HCT116 (cell line): ENCODE data around the gene AAMP. TPM values are rescaled to one million over a fixed set of nuclear protein-coding genes. Genes with fewer than 3 reads are reported as not detected.
"Not testable (repeated sequence)": the region's sequence is repeated elsewhere in the genome, so short reads cannot be mapped to it uniquely, and the experiment has no call there.

Experiments
- ATAC-seq: fragments of 200-7000 bp; cut with Tn5 transposase; 2 replicates; pipeline ENCODE4 v1.9.1; 2020; ENCODE audit warnings: mild to moderate bottlenecking, moderate library complexity
- BruUV-seq: library from RNA; stranded (reverse); fragments of 400-500 nt; replicated peaks from 2 replicates; lab custom pipeline; 2021; lab: Mats Ljungman, UMichigan
- CTCF ChIA-PET: fragments of 300-600 bp; sonication (Branson Sonifier 250); formaldehyde crosslinking; loops from one replicate; lab custom pipeline; 2021; ENCODE audit warnings: antibody characterized with exemption; lab: Charles Lee
- POLR2A ChIA-PET: fragments of 300-600, 350-600 bp; sonication (Branson Sonifier 250); formaldehyde crosslinking; loops from one replicate; lab custom pipeline; 2021; ENCODE audit warnings: antibody characterized with exemption; lab: Charles Lee
- RAD21 ChIA-PET, 2 experiments: fragments of 300-600 bp; sonication (Branson Sonifier 250); formaldehyde crosslinking; loops; one replicate each; lab custom pipeline; 2023; ENCODE audit warnings: low total read pairs in 2 of 2; ENCODE audit not compliant: uncharacterized antibody in 2 of 2, unreplicated experiment in 2 of 2, low non-redundant PET in 1 of 2; lab: Charles Lee
- DNase-seq: peaks from one replicate; pipeline ENCODE4 v3.0.0-alpha.2; 2010; ENCODE audit warnings: low read depth, low spot score
- H2AFZ ChIP-seq: fragments of 200-600 bp; shearing (Covaris generic), sonication (generic); 2 replicates; pipeline ENCODE4 v1.6.1; 2017; ENCODE audit warnings: low read depth, mixed run types, mixed read lengths, antibody characterized with exemption, low read length; ENCODE audit not compliant: poor library complexity, severe bottlenecking
- H3K27ac ChIP-seq: 2 replicates; pipeline ENCODE4 v1.5.1; 2012; ENCODE audit warnings: low read depth, low read length
- H3K27me3 ChIP-seq: fragments of 200-600 bp; sonication (generic); 2 replicates; pipeline ENCODE4 v1.6.1; 2016; ENCODE audit warnings: mixed run types, low read length, mixed read lengths; ENCODE audit not compliant: insufficient read depth
- H3K36me3 ChIP-seq, 2 experiments: fragments of 200-500 bp in 1 of 2; fragments of 200-600 bp in 1 of 2; sonication (Bioruptor generic) in 1 of 2; sonication (generic) in 1 of 2; 2 replicates each; pipeline versions ENCODE4 v1.5.1 to v1.6.1; 2014 to 2016; ENCODE audit warnings: low read length in 2 of 2, inconsistent platforms in 1 of 2, mixed read lengths in 1 of 2, mixed run types in 1 of 2; ENCODE audit not compliant: insufficient read depth in 2 of 2, control insufficient read depth in 1 of 2
- H3K4me1 ChIP-seq, 2 experiments: fragments of 200-600 bp in 1 of 2; sonication (generic) in 1 of 2; 2 replicates each; pipeline versions ENCODE4 v1.5.1 to v1.6.1; 2012 to 2017; ENCODE audit warnings: low read length in 2 of 2, inconsistent platforms in 1 of 2, mild to moderate bottlenecking in 1 of 2, mixed read lengths in 1 of 2, mixed run types in 1 of 2, moderate library complexity in 1 of 2; ENCODE audit not compliant: insufficient read depth in 2 of 2, control insufficient read depth in 1 of 2
- H3K4me2 ChIP-seq: fragments of 200-600 bp; sonication (generic); 2 replicates; pipeline ENCODE4 v1.6.1; 2017; ENCODE audit warnings: mixed run types, low read length, mixed read lengths
- H3K4me3 ChIP-seq, 2 experiments: fragments of 200-600 bp in 1 of 2; sonication (generic) in 1 of 2; replicated peaks in 1 of 2; 2 replicates each; pipeline ENCODE4 v1.5.1; 2011 to 2016; ENCODE audit warnings: low read length in 2 of 2, control low read depth in 1 of 2, low read depth in 1 of 2, mild to moderate bottlenecking in 1 of 2, mixed read lengths in 1 of 2, mixed run types in 1 of 2
- H3K79me2 ChIP-seq: fragments of 200-600 bp; sonication (generic); 2 replicates; pipeline ENCODE4 v1.6.1; 2017; ENCODE audit warnings: mild to moderate bottlenecking, mixed run types, low read length, moderate library complexity, mixed read lengths; ENCODE audit not compliant: insufficient read depth
- H3K9ac ChIP-seq: fragments of 200-600 bp; sonication (generic); 2 replicates; pipeline ENCODE4 v1.6.1; 2016; ENCODE audit warnings: low read length, mixed read lengths
- H3K9me2 ChIP-seq: fragments of 200-600 bp; sonication (generic), shearing (Covaris generic); 2 replicates; pipeline ENCODE4 v1.6.1; 2017; ENCODE audit warnings: mixed run types, mild to moderate bottlenecking, moderate library complexity; ENCODE audit not compliant: insufficient read depth
- H3K9me3 ChIP-seq, 2 experiments: fragments of 200-500 bp in 1 of 2; fragments of 200-600 bp in 1 of 2; sonication (Bioruptor generic) in 1 of 2; sonication (generic) in 1 of 2; 2 replicates each; pipeline ENCODE4 v1.6.1; 2014 to 2017; ENCODE audit warnings: low read length in 2 of 2, mixed read lengths in 2 of 2, inconsistent platforms in 1 of 2, low read depth in 1 of 2, mild to moderate bottlenecking in 1 of 2, mixed run types in 1 of 2, moderate library complexity in 1 of 2; ENCODE audit not compliant: control insufficient read depth in 1 of 2, insufficient read depth in 1 of 2
- H4K20me1 ChIP-seq: fragments of 200-600 bp; sonication (generic), shearing (Covaris generic); 2 replicates; pipeline ENCODE4 v1.6.1; 2017; ENCODE audit warnings: mixed run types, mild to moderate bottlenecking, moderate library complexity; ENCODE audit not compliant: insufficient read depth
- CEBPB ChIP-seq: IDR thresholded peaks from 2 replicates; pipeline ENCODE4 v1.6.1; 2012; ENCODE audit warnings: low read depth
- ELF1 ChIP-seq: IDR thresholded peaks from 2 replicates; pipeline ENCODE4 v1.6.1; 2012; ENCODE audit warnings: low read depth, borderline replicate concordance
- FOSL1 ChIP-seq: IDR thresholded peaks from 2 replicates; pipeline ENCODE4 v1.6.1; 2012; ENCODE audit warnings: low read depth
- POLR2AphosphoS5 ChIP-seq: IDR thresholded peaks from 2 replicates; pipeline ENCODE4 v1.6.1; 2011; ENCODE audit warnings: mild to moderate bottlenecking, low read depth, low read length, moderate library complexity
- RAD21 ChIP-seq: IDR thresholded peaks from 2 replicates; pipeline ENCODE4 v1.6.1; 2012; ENCODE audit warnings: low read depth, mild to moderate bottlenecking
- SIN3A ChIP-seq: IDR thresholded peaks from 2 replicates; pipeline ENCODE4 v1.6.1; 2012; ENCODE audit warnings: low read depth
- SRF ChIP-seq: IDR thresholded peaks from 2 replicates; pipeline ENCODE4 v1.6.1; 2012; ENCODE audit warnings: low read depth
- ZNF274 ChIP-seq: fragments of 200-500 bp; sonication (Bioruptor generic); IDR thresholded peaks from 2 replicates; pipeline ENCODE4 v1.6.1; 2014; ENCODE audit warnings: mild to moderate bottlenecking, low read depth, low read length, inconsistent platforms
- intact Hi-C: fragments of 100-400 bp; cut with micrococcal nuclease; formaldehyde crosslinking; loops from 2 replicates; pipeline ENCODE4 v1.10.0; 2022
- total RNA-seq: library from RNA; stranded (reverse); gene quantifications from one replicate; pipeline ENCODE4 v1.2.1, GENCODE V29; 2021; ENCODE audit not compliant: unreplicated experiment

AAMP gene
- total RNA-seq, 1 experiment from 2014 or later = 111 TPM

- H3K9me3 ChIP-seq, POLR2A ChIA-PET, RAD21 ChIA-PET, CTCF ChIA-PET, H3K36me3 ChIP-seq, DNase-seq, BruUV-seq, intact Hi-C loops, H3K27me3 ChIP-seq, H3K4me3 ChIP-seq, ATAC-seq, H3K4me2 ChIP-seq, H2AFZ ChIP-seq, H3K79me2 ChIP-seq, H3K27ac ChIP-seq, H3K9me2 ChIP-seq, H3K4me1 ChIP-seq, H4K20me1 ChIP-seq, H3K9ac ChIP-seq: not testable (repeated sequence)
Measured at GRCh38 chr2:218311541-218312266, 41.8 kb upstream of the AAMP start.

DNA sequence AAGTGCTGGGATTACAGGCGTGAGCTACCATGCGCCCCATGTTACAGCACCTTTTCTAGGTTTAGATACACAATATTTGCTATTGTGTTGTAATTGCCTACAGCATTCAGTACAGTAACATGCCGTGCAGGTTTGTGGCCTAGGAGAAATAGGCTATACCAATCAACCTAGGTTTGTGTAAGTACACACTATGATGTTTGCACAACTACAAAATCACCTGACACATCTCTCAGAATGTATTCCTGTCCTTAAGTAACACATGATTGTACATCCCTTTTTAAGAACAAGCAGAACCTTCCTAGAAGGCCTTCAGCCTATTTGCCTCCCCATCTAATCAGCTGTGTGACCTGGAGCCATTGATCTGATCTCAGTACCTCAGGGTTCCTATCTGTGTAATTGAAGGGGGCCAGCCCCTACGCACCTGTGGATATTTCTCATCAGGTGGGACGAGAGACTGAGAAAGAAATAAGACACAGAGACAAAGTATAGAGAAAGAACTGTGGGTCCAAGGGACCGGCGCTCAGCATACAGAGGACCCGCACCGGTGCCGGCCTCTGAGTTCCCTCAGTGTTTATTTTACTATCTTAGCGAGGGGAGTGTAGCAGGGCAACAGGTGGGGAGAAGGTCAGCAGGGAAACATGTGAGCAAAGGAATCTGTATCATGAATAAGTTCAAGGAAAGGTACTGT lies 41.1 kb upstream of the AAMP start:
- H3K4me3 ChIP-seq = no peak overlapping the region
- no TSS peak for BruUV-seq
- intact Hi-C loops = no loop called here
- H3K9me3 ChIP-seq = no peaks in the 10 kb centered on the region
- TF ChIP-seq ZNF274 (no peak), RAD21 (no peak), ELF1 (no peak), FOSL1 (no peak), SIN3A (no peak), POLR2AphosphoS5 (no peak), SRF (no peak), CEBPB (no peak)
- POLR2A ChIA-PET = interaction anchor here (0.6 kb wide), 1 partner anchor 11 kb away, joined by 3 read pairs; no protein-coding TSS in a partner anchor
- CTCF ChIA-PET = no interaction called here
- no peaks in the 10 kb centered on the region for H3K9me2 ChIP-seq
- H3K27me3 ChIP-seq = no peaks in the 10 kb centered on the region
- DNase-seq (no peak), ATAC-seq (no peak)
- H3K79me2 ChIP-seq = no peaks in the 10 kb centered on the region
- no peak overlapping the region for H3K9ac ChIP-seq
- RAD21 ChIA-PET = no interaction called here
- H3K27ac ChIP-seq = no peak overlapping the region
- H2AFZ ChIP-seq = no peak overlapping the region
- H4K20me1 ChIP-seq = no peaks in the 10 kb centered on the region
- H3K36me3 ChIP-seq = no peaks in the 10 kb centered on the region
- H3K4me2 ChIP-seq = no peak overlapping the region
- H3K4me1 ChIP-seq = no peaks in the 10 kb centered on the region
